HepG2 (cell line): ENCODE measurements around the gene DNAH8. TPM values are rescaled to one million over a fixed set of nuclear protein-coding genes. Genes with fewer than 3 reads are reported as not detected.

ENCODE experiments used
- CEBPG ChIP-seq: IDR thresholded peaks from 2 replicates; pipeline ENCODE4 v1.6.1; 2016
- FOSL1 ChIP-seq: sonication (generic); formaldehyde crosslinking; IDR thresholded peaks from 2 replicates; pipeline ENCODE4 v1.9.0; 2021; ENCODE audit warnings: missing genetic modification reagents, borderline replicate concordance
- JDP2 ChIP-seq: sonication (generic); formaldehyde crosslinking; IDR thresholded peaks from 2 replicates; pipeline ENCODE4 v1.8.1; 2022; ENCODE audit warnings: missing genetic modification reagents, borderline replicate concordance
- KLF16 ChIP-seq, 2 experiments: sonication (generic) in 1 of 2; formaldehyde crosslinking in 1 of 2; IDR thresholded peaks; 2 replicates each; pipeline versions ENCODE4 v1.6.1 to v1.8.0; 2016 to 2023; ENCODE audit warnings: missing genetic modification reagents in 2 of 2, missing compliant biosample characterization in 1 of 2
- MED13 ChIP-seq: sonication (generic); formaldehyde crosslinking; IDR thresholded peaks from 2 replicates; pipeline ENCODE4 v1.5.0; 2020; ENCODE audit warnings: missing genetic modification reagents
- MXD4 ChIP-seq: IDR thresholded peaks from 2 replicates; pipeline ENCODE4 v1.6.1; 2016; ENCODE audit warnings: mild to moderate bottlenecking, missing biosample characterization, missing genetic modification reagents
- NFE2L1 ChIP-seq: sonication (generic); formaldehyde crosslinking; IDR thresholded peaks from 2 replicates; pipeline ENCODE4 v1.4.0; 2020; ENCODE audit warnings: missing genetic modification reagents, mild to moderate bottlenecking, borderline replicate concordance
- NR2C2 ChIP-seq: sonication (generic); formaldehyde crosslinking; IDR thresholded peaks from 2 replicates; pipeline ENCODE4 v1.4.0; 2020; ENCODE audit warnings: missing genetic modification reagents, mild to moderate bottlenecking, moderate library complexity, borderline replicate concordance
- PITX1 ChIP-seq: sonication (generic); formaldehyde crosslinking; IDR thresholded peaks from 2 replicates; pipeline ENCODE4 v1.5.1; 2020; ENCODE audit warnings: mild to moderate bottlenecking, missing genetic modification reagents
- RBM22 ChIP-seq: fragments of 200-400 bp; formaldehyde crosslinking; optimal IDR thresholded peaks from 2 replicates; pipeline ENCODE3; 2017; ENCODE audit warnings: mild to moderate bottlenecking, low read length, moderate library complexity
- SATB2 ChIP-seq: sonication (generic); formaldehyde crosslinking; IDR thresholded peaks from 2 replicates; pipeline ENCODE4 v1.5.0; 2020; ENCODE audit warnings: missing genetic modification reagents
- ZNF382 ChIP-seq: sonication (generic); formaldehyde crosslinking; IDR thresholded peaks from 2 replicates; pipeline ENCODE4 v1.5.0; 2020; ENCODE audit warnings: missing genetic modification reagents, mild to moderate bottlenecking, borderline replicate concordance
- ZNF616 ChIP-seq: sonication (generic); formaldehyde crosslinking; IDR thresholded peaks from 2 replicates; pipeline ENCODE4 v1.5.0; 2020; ENCODE audit warnings: low read depth, mild to moderate bottlenecking, missing genetic modification reagents
- ZNF891 ChIP-seq: sonication (generic); formaldehyde crosslinking; IDR thresholded peaks from 2 replicates; pipeline ENCODE4 v1.5.0; 2020; ENCODE audit warnings: mild to moderate bottlenecking, missing genetic modification reagents
- ZZZ3 ChIP-seq: sonication (generic); formaldehyde crosslinking; IDR thresholded peaks from 2 replicates; pipeline ENCODE4 v1.4.0; 2020; ENCODE audit warnings: missing genetic modification reagents, mild to moderate bottlenecking, borderline replicate concordance
- polyA plus RNA-seq, 8 experiments: library from polyadenylated mRNA; depleted of rRNA in 3 of 8; stranded (reverse) in 7 of 8; unstranded in 1 of 8; fragments of >200 nt; fragmentation: Illumina TruSeq in 4 of 8; extraction: Trizol in 4 of 8; gene quantifications; 2 replicates each; pipeline versions ENCODE4 v1.2.1 to v1.2.3, GENCODE V29; 2011 to 2016; ENCODE audit warnings: low read depth in 4 of 8, missing spikeins in 1 of 8, mixed read lengths in 1 of 8; ENCODE audit not compliant: insufficient read depth in 1 of 8
- total RNA-seq, 5 experiments: library from RNA; depleted of rRNA; stranded (reverse); fragments of >200 nt; fragmentation: Illumina TruSeq; extraction: Trizol; gene quantifications; 2 replicates each; pipeline ENCODE4 v1.2.3, GENCODE V29; 2016; ENCODE audit warnings: low read depth in 1 of 5
- TF ChIP-seq, protein P1 (sequence below): sonication (generic); formaldehyde crosslinking; IDR thresholded peaks from 2 replicates; pipeline ENCODE4 v1.4.0; 2020; ENCODE audit warnings: missing genetic modification reagents
- TF ChIP-seq, protein P2 (sequence below): IDR thresholded peaks from 2 replicates; pipeline ENCODE4 v1.6.1; 2016; ENCODE audit warnings: missing compliant biosample characterization, missing genetic modification reagents, borderline replicate concordance
- TF ChIP-seq, protein P3 (sequence below): sonication (generic); formaldehyde crosslinking; conservative IDR thresholded peaks from 2 replicates; pipeline ENCODE4 v1.4.0; 2020; ENCODE audit warnings: missing genetic modification reagents
- TF ChIP-seq, protein P4 (sequence below): sonication (generic); formaldehyde crosslinking; IDR thresholded peaks from 2 replicates; pipeline ENCODE4 v1.4.0; 2020; ENCODE audit warnings: missing genetic modification reagents
- TF ChIP-seq, protein P5 (sequence below): sonication (generic); formaldehyde crosslinking; IDR thresholded peaks from 2 replicates; pipeline ENCODE4 v1.4.0; 2020; ENCODE audit warnings: missing genetic modification reagents
- TF ChIP-seq, protein P6 (sequence below): fragments of 450-650 bp; IDR thresholded peaks from 2 replicates; pipeline ENCODE4 v1.6.1; 2017
- TF ChIP-seq, protein P7 (sequence below): IDR thresholded peaks from 2 replicates; pipeline ENCODE4 v1.6.1; 2016; ENCODE audit warnings: missing compliant biosample characterization, missing genetic modification reagents, borderline replicate concordance

Gene DNAH8
- total and polyA plus RNA-seq, 2 of the 13 experiments (the other 11 are each of a cell fraction or from before 2014, with no cell fraction given): not detected

DNA sequence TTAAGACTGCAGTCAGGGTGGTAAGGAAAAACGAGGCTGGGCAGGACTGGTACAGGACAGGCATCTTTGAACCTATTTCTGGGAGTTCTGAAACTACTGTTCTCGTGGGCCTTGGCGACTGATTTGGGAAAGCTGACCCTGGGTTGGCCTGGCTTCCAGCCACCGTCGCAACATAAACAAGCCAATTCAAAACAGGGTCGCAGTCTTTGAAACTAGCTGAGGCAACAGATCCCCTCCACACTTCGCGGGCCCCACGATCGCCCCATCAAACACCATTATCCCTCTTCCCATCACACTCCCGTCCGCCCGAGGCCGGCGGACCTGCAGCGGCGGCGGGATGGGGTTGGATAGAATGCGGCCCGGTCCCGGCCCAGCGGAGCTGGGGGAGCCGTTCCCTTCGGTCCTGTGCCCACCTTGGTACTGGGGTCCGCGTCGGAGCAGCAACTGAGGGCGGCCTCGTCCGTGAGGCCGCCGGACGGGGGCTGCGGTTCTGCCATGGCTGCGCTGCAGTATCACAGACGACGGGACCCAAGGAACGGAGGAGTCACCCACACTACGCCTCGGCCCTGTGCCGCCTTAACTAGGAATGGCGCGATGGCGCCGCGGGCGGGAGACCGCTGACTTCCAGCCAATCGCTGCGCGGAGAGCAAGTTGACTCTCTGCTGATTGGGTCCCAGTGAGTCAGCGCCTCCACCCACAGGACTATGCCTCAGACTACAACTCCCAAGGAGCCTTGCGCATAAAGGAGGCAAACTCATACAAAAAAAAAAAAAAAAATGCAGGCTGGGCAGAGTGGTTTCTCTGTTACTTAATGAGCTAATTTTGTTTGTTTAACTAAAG is 12.3 kb upstream of the DNAH8 start, which contains the start of gene GLO1 (continued):
- TF ChIP-seq, protein P1, sequence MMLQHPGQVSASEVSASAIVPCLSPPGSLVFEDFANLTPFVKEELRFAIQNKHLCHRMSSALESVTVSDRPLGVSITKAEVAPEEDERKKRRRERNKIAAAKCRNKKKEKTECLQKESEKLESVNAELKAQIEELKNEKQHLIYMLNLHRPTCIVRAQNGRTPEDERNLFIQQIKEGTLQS (CRISPR knock-in tag): no peak
- TF ChIP-seq NFE2L1 (CRISPR knock-in tag) (peak; percentile 85; the same call in 1 of the 2 replicates), ZNF382 (CRISPR knock-in tag) (no peak), NR2C2 (CRISPR knock-in tag) (no peak), KLF16 (CRISPR knock-in tag; IDR thresholded peaks at IDR 0.05) (peak in 1 of 2 experiments; percentile 58; a peak in 1 of 4 replicates), ZZZ3 (CRISPR knock-in tag) (peak; percentile 26; the same call in 1 of the 2 replicates), SATB2 (no peak; the same call in 1 of the 2 replicates), CEBPG (CRISPR knock-in tag) (no peak), MED13 (CRISPR knock-in tag) (0 out of 2 replicates have a peak, but pooled peaks have one; percentile 20), FOSL1 (no peak), JDP2 (CRISPR knock-in tag) (no peak), ZNF891 (CRISPR knock-in tag) (peak; percentile 95), MXD4 (peak; percentile 84), PITX1 (CRISPR knock-in tag) (peak; percentile 77), ZNF616 (CRISPR knock-in tag) (no peak; the same call in 1 of the 2 replicates), RBM22 (no peak)
- TF ChIP-seq, protein P2, sequence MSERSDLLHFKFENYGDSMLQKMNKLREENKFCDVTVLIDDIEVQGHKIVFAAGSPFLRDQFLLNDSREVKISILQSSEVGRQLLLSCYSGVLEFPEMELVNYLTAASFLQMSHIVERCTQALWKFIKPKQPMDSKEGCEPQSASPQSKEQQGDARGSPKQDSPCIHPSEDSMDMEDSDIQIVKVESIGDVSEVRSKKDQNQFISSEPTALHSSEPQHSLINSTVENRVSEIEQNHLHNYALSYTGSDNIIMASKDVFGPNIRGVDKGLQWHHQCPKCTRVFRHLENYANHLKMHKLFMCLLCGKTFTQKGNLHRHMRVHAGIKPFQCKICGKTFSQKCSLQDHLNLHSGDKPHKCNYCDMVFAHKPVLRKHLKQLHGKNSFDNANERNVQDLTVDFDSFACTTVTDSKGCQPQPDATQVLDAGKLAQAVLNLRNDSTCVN (CRISPR knock-in tag): peak; percentile 65; the same call in 1 of the 2 replicates
- TF ChIP-seq, protein P3, sequence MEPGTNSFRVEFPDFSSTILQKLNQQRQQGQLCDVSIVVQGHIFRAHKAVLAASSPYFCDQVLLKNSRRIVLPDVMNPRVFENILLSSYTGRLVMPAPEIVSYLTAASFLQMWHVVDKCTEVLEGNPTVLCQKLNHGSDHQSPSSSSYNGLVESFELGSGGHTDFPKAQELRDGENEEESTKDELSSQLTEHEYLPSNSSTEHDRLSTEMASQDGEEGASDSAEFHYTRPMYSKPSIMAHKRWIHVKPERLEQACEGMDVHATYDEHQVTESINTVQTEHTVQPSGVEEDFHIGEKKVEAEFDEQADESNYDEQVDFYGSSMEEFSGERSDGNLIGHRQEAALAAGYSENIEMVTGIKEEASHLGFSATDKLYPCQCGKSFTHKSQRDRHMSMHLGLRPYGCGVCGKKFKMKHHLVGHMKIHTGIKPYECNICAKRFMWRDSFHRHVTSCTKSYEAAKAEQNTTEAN (CRISPR knock-in tag): 0 out of 2 replicates have a peak, but pooled peaks have one; percentile 26
- TF ChIP-seq, protein P4, sequence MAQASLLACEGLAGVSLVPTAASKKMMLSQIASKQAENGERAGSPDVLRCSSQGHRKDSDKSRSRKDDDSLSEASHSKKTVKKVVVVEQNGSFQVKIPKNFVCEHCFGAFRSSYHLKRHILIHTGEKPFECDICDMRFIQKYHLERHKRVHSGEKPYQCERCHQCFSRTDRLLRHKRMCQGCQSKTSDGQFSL (CRISPR knock-in tag): no peak
- TF ChIP-seq, protein P5, sequence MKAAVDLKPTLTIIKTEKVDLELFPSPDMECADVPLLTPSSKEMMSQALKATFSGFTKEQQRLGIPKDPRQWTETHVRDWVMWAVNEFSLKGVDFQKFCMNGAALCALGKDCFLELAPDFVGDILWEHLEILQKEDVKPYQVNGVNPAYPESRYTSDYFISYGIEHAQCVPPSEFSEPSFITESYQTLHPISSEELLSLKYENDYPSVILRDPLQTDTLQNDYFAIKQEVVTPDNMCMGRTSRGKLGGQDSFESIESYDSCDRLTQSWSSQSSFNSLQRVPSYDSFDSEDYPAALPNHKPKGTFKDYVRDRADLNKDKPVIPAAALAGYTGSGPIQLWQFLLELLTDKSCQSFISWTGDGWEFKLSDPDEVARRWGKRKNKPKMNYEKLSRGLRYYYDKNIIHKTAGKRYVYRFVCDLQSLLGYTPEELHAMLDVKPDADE (CRISPR knock-in tag): no peak
- TF ChIP-seq, protein P6, sequence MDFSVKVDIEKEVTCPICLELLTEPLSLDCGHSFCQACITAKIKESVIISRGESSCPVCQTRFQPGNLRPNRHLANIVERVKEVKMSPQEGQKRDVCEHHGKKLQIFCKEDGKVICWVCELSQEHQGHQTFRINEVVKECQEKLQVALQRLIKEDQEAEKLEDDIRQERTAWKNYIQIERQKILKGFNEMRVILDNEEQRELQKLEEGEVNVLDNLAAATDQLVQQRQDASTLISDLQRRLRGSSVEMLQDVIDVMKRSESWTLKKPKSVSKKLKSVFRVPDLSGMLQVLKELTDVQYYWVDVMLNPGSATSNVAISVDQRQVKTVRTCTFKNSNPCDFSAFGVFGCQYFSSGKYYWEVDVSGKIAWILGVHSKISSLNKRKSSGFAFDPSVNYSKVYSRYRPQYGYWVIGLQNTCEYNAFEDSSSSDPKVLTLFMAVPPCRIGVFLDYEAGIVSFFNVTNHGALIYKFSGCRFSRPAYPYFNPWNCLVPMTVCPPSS: no peak
- TF ChIP-seq, protein P7, sequence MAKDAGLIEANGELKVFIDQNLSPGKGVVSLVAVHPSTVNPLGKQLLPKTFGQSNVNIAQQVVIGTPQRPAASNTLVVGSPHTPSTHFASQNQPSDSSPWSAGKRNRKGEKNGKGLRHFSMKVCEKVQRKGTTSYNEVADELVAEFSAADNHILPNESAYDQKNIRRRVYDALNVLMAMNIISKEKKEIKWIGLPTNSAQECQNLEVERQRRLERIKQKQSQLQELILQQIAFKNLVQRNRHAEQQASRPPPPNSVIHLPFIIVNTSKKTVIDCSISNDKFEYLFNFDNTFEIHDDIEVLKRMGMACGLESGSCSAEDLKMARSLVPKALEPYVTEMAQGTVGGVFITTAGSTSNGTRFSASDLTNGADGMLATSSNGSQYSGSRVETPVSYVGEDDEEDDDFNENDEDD (CRISPR knock-in tag): peak; percentile 97
